Measurements from ENCODE around the gene DUSP19. TPM values are rescaled to one million over a fixed set of nuclear protein-coding genes. Genes with fewer than 3 reads are reported as not detected.

DUSP19 gene
- total and polyA plus RNA-seq, 2 of the 13 experiments (the other 11 are each of a cell fraction or from before 2014, with no cell fraction given) = 1.3 to 1.9 TPM

GRCh38 chr2:183124222-183124956 is 45.8 kb downstream of the DUSP19 start, which contains the start of gene NUP35 (continued):
- TF ChIP-seq GABPA (IDR thresholded peaks at IDR 0.05; ENCODE audit: low read depth, low read length) (peak; percentile 83), GABPA (CRISPR knock-in tag; IDR thresholded peaks at IDR 0.05; ENCODE audit: low read depth) (peak; percentile 99), KAT8 (CRISPR knock-in tag; IDR thresholded peaks at IDR 0.05) (peak; percentile 98), NCOR1 (IDR thresholded peaks at IDR 0.05; ENCODE audit: borderline replicate concordance, low read length) (no peak), SMAD1 (CRISPR knock-in tag; IDR thresholded peaks at IDR 0.05; ENCODE audit: borderline replicate concordance, low read depth) (peak; percentile 81; the same call in 1 of the 2 replicates), HMG20A (CRISPR knock-in tag; IDR thresholded peaks at IDR 0.05; ENCODE audit: borderline replicate concordance) (peak; percentile 3; the same call in 1 of the 2 replicates), POGZ (CRISPR knock-in tag; IDR thresholded peaks at IDR 0.05) (peak; percentile 98), PAX8 (CRISPR knock-in tag; IDR thresholded peaks at IDR 0.05; ENCODE audit: borderline replicate concordance) (0 out of 2 replicates have a peak, but pooled peaks have one; percentile 38), ZNF207 (IDR thresholded peaks at IDR 0.05; ENCODE audit: borderline replicate concordance) (no peak), MLX (CRISPR knock-in tag; IDR thresholded peaks at IDR 0.05) (peak; percentile 14; the same call in 1 of the 2 replicates), ZEB1 (IDR thresholded peaks at IDR 0.05; ENCODE audit: insufficient replicate concordance, low read depth) (peak; percentile 87), AGO2 (optimal IDR thresholded peaks at IDR 0.05; ENCODE audit: low read depth, low read length) (peak; percentile 64), SOX5 (CRISPR knock-in tag; IDR thresholded peaks at IDR 0.05; ENCODE audit: borderline replicate concordance) (peak; percentile 48; the same call in 1 of the 2 replicates), ATF3 (CRISPR knock-in tag; IDR thresholded peaks at IDR 0.05) (peak; percentile 26; the same call in 1 of the 2 replicates), MEF2D (CRISPR knock-in tag; IDR thresholded peaks at IDR 0.05) (peak; percentile 59; the same call in 1 of the 2 replicates), ZNF580 (CRISPR knock-in tag; IDR thresholded peaks at IDR 0.05; ENCODE audit: borderline replicate concordance, low read depth) (no peak), ETV5 (CRISPR knock-in tag; IDR thresholded peaks at IDR 0.05; ENCODE audit: borderline replicate concordance) (peak; percentile 65; the same call in 1 of the 2 replicates), ZNF562 (CRISPR knock-in tag; IDR thresholded peaks at IDR 0.05; ENCODE audit: borderline replicate concordance) (no peak), MLXIP (CRISPR knock-in tag; IDR thresholded peaks at IDR 0.05; ENCODE audit: borderline replicate concordance) (no peak), MIER3 (CRISPR knock-in tag; IDR thresholded peaks at IDR 0.05; ENCODE audit: borderline replicate concordance) (peak; percentile 49; the same call in 1 of the 2 replicates), FOSL1 (CRISPR knock-in tag; IDR thresholded peaks at IDR 0.05; ENCODE audit: borderline replicate concordance) (no peak), RFX1 (IDR thresholded peaks at IDR 0.05) (no peak)
- TF ChIP-seq, protein P1, sequence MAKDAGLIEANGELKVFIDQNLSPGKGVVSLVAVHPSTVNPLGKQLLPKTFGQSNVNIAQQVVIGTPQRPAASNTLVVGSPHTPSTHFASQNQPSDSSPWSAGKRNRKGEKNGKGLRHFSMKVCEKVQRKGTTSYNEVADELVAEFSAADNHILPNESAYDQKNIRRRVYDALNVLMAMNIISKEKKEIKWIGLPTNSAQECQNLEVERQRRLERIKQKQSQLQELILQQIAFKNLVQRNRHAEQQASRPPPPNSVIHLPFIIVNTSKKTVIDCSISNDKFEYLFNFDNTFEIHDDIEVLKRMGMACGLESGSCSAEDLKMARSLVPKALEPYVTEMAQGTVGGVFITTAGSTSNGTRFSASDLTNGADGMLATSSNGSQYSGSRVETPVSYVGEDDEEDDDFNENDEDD (CRISPR knock-in tag; IDR thresholded peaks at IDR 0.05; ENCODE audit: borderline replicate concordance) = peak; percentile 92
- TF ChIP-seq, protein P2, sequence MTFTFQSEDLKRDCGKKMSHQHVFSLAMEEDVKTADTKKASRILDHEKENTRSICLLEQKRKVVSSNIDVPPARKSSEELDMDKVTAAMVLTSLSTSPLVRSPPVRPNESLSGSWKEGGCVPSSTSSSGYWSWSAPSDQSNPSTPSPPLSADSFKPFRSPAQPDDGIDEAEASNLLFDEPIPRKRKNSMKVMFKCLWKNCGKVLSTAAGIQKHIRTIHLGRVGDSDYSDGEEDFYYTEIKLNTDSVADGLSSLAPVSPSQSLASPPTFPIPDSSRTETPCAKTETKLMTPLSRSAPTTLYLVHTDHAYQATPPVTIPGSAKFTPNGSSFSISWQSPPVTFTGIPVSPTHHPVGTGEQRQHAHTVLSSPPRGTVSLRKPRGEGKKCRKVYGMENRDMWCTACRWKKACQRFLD (CRISPR knock-in tag; IDR thresholded peaks at IDR 0.05; ENCODE audit: borderline replicate concordance) = peak; percentile 38; the same call in 1 of the 2 replicates
